ENCODE results near the gene LHX3.

LHX3 gene

DNA sequence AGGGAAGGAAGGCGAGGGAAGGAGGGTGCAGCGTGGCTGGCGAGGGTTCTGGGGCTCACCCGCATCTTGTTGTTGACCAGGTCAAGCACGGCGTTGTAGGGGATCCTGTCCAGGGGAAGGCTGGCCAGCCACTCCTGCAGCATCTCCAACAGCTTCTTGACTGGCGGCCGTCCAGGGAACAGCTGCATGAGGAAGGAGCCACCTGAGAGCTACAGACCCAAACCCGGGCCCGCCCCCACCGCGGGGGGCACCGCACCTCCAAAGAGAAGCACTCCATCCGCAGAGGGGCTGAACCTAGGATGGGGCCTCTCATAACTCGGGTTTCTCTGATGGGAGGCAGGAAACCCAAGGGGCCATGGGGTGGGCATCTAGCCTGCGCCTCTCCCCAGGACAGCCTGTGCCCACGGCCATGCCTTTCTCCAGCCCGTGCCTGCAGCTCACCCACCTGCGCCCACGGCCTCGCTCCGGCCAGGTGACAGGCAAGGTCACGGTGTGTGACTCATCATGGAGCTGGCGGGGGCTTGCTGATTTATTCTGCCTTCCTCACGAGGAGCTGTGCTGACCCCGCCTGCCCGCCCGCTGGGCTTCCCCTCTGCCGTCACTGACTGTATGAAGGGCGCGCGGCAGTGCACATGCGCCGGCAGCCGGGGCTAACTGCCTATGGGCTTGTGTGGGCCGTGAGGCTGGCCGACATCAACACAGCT lies 11.8 kb upstream of the LHX3 start:
- H3K9me3 ChIP-seq (ENCODE audit: insufficient read depth, low read length) = no peaks in the 10 kb centered on the region
- H4K20me1 ChIP-seq (ENCODE audit: insufficient read depth, low read length) = no peaks in the 10 kb centered on the region
- TF ChIP-seq, protein P1, sequence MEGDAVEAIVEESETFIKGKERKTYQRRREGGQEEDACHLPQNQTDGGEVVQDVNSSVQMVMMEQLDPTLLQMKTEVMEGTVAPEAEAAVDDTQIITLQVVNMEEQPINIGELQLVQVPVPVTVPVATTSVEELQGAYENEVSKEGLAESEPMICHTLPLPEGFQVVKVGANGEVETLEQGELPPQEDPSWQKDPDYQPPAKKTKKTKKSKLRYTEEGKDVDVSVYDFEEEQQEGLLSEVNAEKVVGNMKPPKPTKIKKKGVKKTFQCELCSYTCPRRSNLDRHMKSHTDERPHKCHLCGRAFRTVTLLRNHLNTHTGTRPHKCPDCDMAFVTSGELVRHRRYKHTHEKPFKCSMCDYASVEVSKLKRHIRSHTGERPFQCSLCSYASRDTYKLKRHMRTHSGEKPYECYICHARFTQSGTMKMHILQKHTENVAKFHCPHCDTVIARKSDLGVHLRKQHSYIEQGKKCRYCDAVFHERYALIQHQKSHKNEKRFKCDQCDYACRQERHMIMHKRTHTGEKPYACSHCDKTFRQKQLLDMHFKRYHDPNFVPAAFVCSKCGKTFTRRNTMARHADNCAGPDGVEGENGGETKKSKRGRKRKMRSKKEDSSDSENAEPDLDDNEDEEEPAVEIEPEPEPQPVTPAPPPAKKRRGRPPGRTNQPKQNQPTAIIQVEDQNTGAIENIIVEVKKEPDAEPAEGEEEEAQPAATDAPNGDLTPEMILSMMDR (IDR thresholded peaks at IDR 0.05; ENCODE audit: low read depth, low read length) = no peak
- no peak for TF ChIP-seq EZH2phosphoT487 (IDR thresholded peaks at IDR 0.05; ENCODE audit: low read depth)
- H3K27ac ChIP-seq (ENCODE audit: low read length) = no peak overlapping the region
- peaks cover 6% of the 10 kb centered on the region; the same call in 1 of the 2 replicates for H3K79me2 ChIP-seq (ENCODE audit: low read length)
- no peak overlapping the region for H2AFZ ChIP-seq (ENCODE audit: low read depth, low read length)
- H3K4me2 ChIP-seq (ENCODE audit: low read length) = no peak overlapping the region
- H3K9ac ChIP-seq (ENCODE audit: low read length) = no peak overlapping the region
- H3K27me3 ChIP-seq (ENCODE audit: low read depth, low read length) = no peaks in the 10 kb centered on the region
- H3K4me3 ChIP-seq (ENCODE audit: low read length) = no peak overlapping the region
- H3K4me1 ChIP-seq (ENCODE audit: low read length) = no peaks in the 10 kb centered on the region
- H3K36me3 ChIP-seq (replicated peaks; ENCODE audit: low read depth, low read length) = peaks cover 40% of the 10 kb centered on the region

DNA sequence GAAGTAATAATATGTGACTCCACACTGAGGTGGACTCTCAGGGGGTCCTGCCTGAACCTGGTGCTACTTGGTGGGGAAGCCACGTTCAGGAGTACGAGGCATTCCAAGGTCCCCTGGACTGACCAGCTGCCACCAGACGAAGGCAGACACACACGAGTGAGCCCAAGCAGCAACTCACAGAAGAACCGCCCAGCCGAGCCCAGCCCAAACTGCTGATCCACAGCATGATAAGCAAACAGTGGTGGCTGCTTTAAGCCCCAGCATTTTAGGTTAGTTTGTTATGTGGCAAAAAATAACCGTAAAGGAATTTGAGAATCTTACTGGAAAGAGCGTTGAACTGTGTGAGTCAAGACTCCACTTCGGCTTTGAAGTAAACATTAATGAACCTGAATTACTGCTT lies 8.8 kb upstream of the LHX3 start:
- Histone ChIP-seq H3K9ac (ENCODE audit: low read length) (no peak overlapping the region), H3K36me3 (replicated peaks; ENCODE audit: low read depth, low read length) (peaks cover 42% of the 10 kb centered on the region), H3K4me3 (ENCODE audit: low read length) (no peak overlapping the region), H3K4me2 (ENCODE audit: low read length) (no peak overlapping the region), H3K9me3 (ENCODE audit: insufficient read depth, low read length) (no peaks in the 10 kb centered on the region), H3K27me3 (ENCODE audit: low read depth, low read length) (no peaks in the 10 kb centered on the region), H4K20me1 (ENCODE audit: insufficient read depth, low read length) (no peaks in the 10 kb centered on the region), H3K79me2 (ENCODE audit: low read length) (no peaks in the 10 kb centered on the region), H3K4me1 (ENCODE audit: low read length) (no peaks in the 10 kb centered on the region), H2AFZ (ENCODE audit: low read depth, low read length) (no peak overlapping the region), H3K27ac (ENCODE audit: low read length) (no peak overlapping the region)
- no peak for TF ChIP-seq EZH2phosphoT487 (IDR thresholded peaks at IDR 0.05; ENCODE audit: low read depth)
- TF ChIP-seq, protein P1 (IDR thresholded peaks at IDR 0.05; ENCODE audit: low read depth, low read length) = no peak

DNA sequence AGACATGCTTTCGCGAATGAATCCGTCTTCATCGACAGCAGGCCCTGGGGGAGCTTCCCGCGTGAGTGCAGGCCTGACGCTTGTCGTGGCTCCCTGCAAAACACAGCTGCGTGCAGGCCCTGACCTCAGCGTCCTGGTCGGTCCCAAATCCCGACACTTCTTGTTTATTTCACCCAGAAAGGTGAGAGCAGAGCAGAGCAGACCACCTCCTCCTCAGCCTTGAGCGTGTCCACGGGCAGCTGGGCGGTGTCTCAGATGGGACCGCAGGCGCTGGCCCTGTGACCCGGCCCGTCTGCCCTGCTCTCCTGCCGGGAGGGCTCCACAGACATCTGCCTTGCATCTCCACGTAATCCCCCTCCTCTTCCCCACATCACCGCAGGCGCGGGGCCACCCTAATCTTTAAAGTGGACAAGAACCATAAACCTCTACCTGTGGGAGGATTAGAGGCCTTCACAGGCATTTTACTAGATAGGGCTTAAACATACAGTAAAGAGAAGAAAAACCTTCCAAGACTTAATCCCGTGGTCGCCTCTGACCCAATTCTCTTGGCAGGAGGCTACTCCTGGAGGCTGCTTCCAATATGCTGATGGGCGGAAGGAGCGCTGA lies 7.5 kb upstream of the LHX3 start:
- Histone ChIP-seq H3K79me2 (ENCODE audit: low read length) (no peaks in the 10 kb centered on the region), H3K36me3 (replicated peaks; ENCODE audit: low read depth, low read length) (peaks cover 39% of the 10 kb centered on the region), H3K9ac (ENCODE audit: low read length) (no peak overlapping the region), H2AFZ (ENCODE audit: low read depth, low read length) (no peak overlapping the region), H3K9me3 (ENCODE audit: insufficient read depth, low read length) (no peaks in the 10 kb centered on the region), H4K20me1 (ENCODE audit: insufficient read depth, low read length) (0 out of 2 replicates have a peak, but pooled peaks cover 3% of the 10 kb centered on the region), H3K4me3 (ENCODE audit: low read length) (no peak overlapping the region), H3K27me3 (ENCODE audit: low read depth, low read length) (no peaks in the 10 kb centered on the region), H3K4me1 (ENCODE audit: low read length) (no peaks in the 10 kb centered on the region), H3K4me2 (ENCODE audit: low read length) (no peak overlapping the region), H3K27ac (ENCODE audit: low read length) (no peak overlapping the region)
- TF ChIP-seq, protein P1 (IDR thresholded peaks at IDR 0.05; ENCODE audit: low read depth, low read length) = no peak
- no peak for TF ChIP-seq EZH2phosphoT487 (IDR thresholded peaks at IDR 0.05; ENCODE audit: low read depth)

DNA sequence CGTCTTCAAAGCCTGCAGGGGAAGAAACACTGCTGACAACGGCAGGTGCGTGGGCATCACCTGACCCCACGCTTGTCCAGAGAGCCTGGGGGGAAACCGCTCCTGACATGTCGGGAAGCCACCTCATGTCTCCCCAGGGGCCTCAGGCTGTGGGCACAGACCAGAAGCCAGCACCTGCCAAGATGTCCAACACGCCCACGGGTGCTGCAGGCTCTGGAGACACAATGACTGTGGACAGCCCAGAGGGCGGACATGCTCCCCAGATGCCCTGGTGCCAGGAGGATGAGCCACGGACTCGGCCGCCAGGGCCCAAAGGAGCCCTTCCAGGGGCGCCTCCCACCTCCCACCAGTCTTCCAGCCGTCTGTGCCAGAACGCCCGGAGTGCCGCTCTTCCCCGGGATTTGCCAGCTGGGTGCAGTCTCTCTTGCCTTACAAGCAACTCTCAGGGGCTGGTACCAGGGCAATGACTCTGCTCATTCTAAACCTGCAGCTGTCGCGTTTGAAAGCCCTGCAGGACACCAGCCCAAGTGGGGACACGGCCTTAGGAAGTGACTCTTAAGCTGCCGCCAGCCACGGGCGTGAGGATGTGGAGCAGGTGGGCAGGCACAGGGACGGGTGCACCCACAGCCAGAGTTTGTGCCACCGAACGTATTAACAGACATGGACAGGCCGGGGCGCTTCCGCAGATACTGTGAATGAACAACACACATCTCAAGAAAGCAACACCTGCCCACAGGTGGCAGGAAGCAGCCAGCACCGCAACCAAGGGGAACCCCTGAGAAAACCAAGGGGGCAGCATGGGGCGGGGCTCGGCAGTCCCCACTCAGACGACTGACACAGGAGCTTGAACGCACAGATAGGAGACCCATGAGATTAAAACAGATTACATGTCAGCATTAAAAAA lies 6.8 kb upstream of the LHX3 start:
- Histone ChIP-seq H3K4me1 (ENCODE audit: low read length) (no peaks in the 10 kb centered on the region), H4K20me1 (ENCODE audit: insufficient read depth, low read length) (0 out of 2 replicates have a peak, but pooled peaks cover 7% of the 10 kb centered on the region), H3K36me3 (replicated peaks; ENCODE audit: low read depth, low read length) (peaks cover 39% of the 10 kb centered on the region)

More for the DNA sequence above, 6.8 kb upstream of the LHX3 start:
- Histone ChIP-seq H3K4me2 (ENCODE audit: low read length) (no peak overlapping the region), H3K9ac (ENCODE audit: low read length) (no peak overlapping the region), H3K4me3 (ENCODE audit: low read length) (no peak overlapping the region), H2AFZ (ENCODE audit: low read depth, low read length) (no peak overlapping the region), H3K9me3 (ENCODE audit: insufficient read depth, low read length) (no peaks in the 10 kb centered on the region), H3K27ac (ENCODE audit: low read length) (no peak overlapping the region), H3K79me2 (ENCODE audit: low read length) (no peaks in the 10 kb centered on the region), H3K27me3 (ENCODE audit: low read depth, low read length) (no peaks in the 10 kb centered on the region)
- TF ChIP-seq EZH2phosphoT487 (IDR thresholded peaks at IDR 0.05; ENCODE audit: low read depth) = no peak
- TF ChIP-seq, protein P1 (IDR thresholded peaks at IDR 0.05; ENCODE audit: low read depth, low read length) = no peak

Measured in OCI-LY3 (cell line).